GM20431 (cell line): ENCODE measurements around the gene PTAR1.

Experiments used
- in situ Hi-C: fragments of 300-500 bp; cut with MseI, MboI; formaldehyde crosslinking; loops from one replicate; pipeline ENCODE4 v1.15.0; 2020; ENCODE audit warnings: low sequenced_read_pairs; ENCODE audit not compliant: unreplicated experiment

Gene PTAR1

DNA sequence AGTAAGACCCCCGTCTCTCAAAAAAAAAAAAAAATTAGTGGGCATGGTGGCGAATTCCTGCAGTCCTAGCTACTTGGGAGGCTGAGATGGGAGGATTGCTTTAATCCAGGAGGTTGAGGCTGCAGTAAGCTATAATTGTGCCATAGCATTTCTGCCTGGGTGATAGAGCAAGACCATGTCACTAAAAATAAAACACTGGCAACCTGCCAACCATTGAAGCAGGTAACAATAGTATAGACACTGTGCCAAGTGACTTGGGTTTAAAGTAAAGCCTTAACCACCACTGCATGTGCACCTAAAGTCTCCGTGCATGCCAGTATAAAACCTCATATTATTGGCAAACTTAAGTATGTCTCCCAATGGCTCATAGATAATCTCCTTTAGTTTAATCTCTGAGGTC, 84.2 kb downstream of the PTAR1 start:
- in situ Hi-C loops, result no loop called here

GRCh38 chr9:69674716-69675438, 84.9 kb downstream of the PTAR1 start:
- in situ Hi-C loops, result no loop called here

GRCh38 chr9:69674112-69674685, 85.6 kb downstream of the PTAR1 start:
- in situ Hi-C loops, result no loop called here

DNA sequence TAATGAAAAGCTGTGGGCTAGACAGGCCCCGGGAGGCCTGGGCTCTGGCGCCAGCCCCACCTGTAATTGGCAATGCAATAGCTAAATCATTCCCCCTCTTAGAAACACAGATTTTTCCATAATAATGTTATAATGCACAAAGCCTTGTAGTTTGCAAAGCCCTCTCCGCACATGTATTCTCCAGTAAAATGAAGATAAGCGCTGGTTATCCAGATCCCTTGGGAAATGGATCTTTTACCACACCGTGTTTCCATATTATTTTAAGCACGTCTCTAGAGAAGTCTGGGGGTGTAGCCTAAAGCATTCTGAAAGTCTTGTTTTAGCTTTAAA, 86.5 kb downstream of the PTAR1 start:
- in situ Hi-C loops, result no loop called here

GRCh38 chr9:69672596-69673310, 87.1 kb downstream of the PTAR1 start:
- in situ Hi-C loops, result no loop called here

DNA sequence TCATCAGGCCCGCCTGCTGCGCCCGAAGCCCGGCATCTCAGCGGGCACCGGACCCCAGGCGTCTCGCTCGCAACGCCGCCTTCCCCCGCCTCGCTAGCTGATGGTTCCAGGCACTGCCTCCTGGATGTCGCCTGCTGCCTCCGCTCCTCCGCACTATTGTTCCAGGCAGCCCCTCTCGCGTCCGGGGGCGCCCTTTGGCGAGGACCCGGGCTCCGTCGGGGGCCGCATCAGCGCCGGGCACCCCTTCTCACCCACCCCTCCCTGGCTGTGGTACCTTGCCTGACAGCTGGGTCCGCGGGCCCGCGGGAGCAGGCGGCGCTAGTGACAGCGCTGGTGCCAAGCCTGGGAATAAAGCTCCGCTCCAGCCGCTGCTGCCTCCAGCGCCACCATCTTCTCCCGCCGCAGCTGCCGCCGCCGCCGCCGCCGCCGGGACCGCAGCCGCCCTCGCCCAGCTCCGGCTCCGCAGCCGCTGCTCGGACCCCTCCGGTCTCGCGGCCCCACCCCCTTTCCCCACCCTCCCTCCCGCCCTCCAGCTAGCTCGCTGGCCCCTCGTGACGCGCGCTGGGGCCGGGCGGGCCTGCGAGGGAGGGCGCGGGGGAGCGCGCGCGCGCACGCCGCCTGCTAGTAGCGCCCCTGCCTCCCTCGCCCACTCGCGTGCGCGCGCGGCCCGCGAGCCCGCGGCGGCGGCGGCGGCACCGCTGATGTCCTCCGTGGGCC, 87.8 kb downstream of the PTAR1 start, which contains the start of gene APBA1:
APBA1 (minus strand) TSS at position 493 of the 717 bp plus-strand sequence.
- in situ Hi-C loops, result no loop called here

GRCh38 chr9:69671311-69671878, 88.4 kb downstream of the PTAR1 start:
- in situ Hi-C loops, result no loop called here

- in situ Hi-C loops, result no loop called here
Measured at GRCh38 chr9:69667306-69667705, 92.5 kb downstream of the PTAR1 start.

- in situ Hi-C loops, result no loop called here
Measured at GRCh38 chr9:69660304-69660703, 99.5 kb downstream of the PTAR1 start.
